T-helper 2 cell treated with Interferon-gamma antibody and Interleukin-4, amounts not matched to agents 5 μg/mL and 100 μg/mL, for 36 hours (primary cell): Measurements from ENCODE around the gene EID3.
A peak's percentile ranks its signal among the peaks of the same experiment; 100 is the strongest.
"Not testable (repeated sequence)": the region's sequence is repeated elsewhere in the genome, so short reads cannot be mapped to it uniquely, and the experiment has no call there.

Experiments used
- DNase-seq: peaks from one replicate; pipeline ENCODE4 v3.0.0; 2021; ENCODE audit warnings: low spot score
- H3K27ac Mint-ChIP-seq: one replicate; pipeline ENCODE4 v1.8.0; 2021; ENCODE audit warnings: mild to moderate bottlenecking, mixed read lengths
- H3K27me3 Mint-ChIP-seq: one replicate; pipeline ENCODE4 v1.8.0; 2021; ENCODE audit warnings: low read depth, mixed read lengths
- H3K36me3 Mint-ChIP-seq: one replicate; pipeline ENCODE4 v1.8.0; 2021; ENCODE audit warnings: low read depth, mixed read lengths
- H3K4me1 Mint-ChIP-seq: one replicate; pipeline ENCODE4 v1.8.0; 2021; ENCODE audit warnings: low read depth, mixed read lengths
- H3K4me3 Mint-ChIP-seq: one replicate; pipeline ENCODE4 v1.8.0; 2022; ENCODE audit warnings: mild to moderate bottlenecking, moderate library complexity, mixed read lengths
- H3K9me3 Mint-ChIP-seq: one replicate; pipeline ENCODE4 v1.8.0; 2021; ENCODE audit warnings: mixed read lengths

EID3 gene

GRCh38 chr12:104328790-104329189 lies 25.3 kb downstream of the EID3 start:
- Mint-ChIP-seq H3K27ac (no peak overlapping the region), H3K4me3 (no peak overlapping the region), H3K4me1 (no peaks in the 10 kb centered on the region), H3K9me3 (no peaks in the 10 kb centered on the region), H3K27me3 (no peaks in the 10 kb centered on the region), H3K36me3 (peaks cover 51% of the 10 kb centered on the region)
- no peak for DNase-seq

- DNase-seq = no peak
- Mint-ChIP-seq H3K4me3 (no peak overlapping the region), H3K9me3 (no peaks in the 10 kb centered on the region), H3K27me3 (no peaks in the 10 kb centered on the region), H3K36me3 (peaks cover 53% of the 10 kb centered on the region), H3K4me1 (peaks cover 3% of the 10 kb centered on the region), H3K27ac (no peak overlapping the region)
These were observed 26.4 kb downstream of the EID3 start for GRCh38 chr12:104329707-104330532.

- Mint-ChIP-seq H3K4me3 (no peak overlapping the region), H3K36me3 (peaks cover 48% of the 10 kb centered on the region), H3K4me1 (peaks cover 5% of the 10 kb centered on the region), H3K27ac (no peak overlapping the region), H3K9me3 (no peaks in the 10 kb centered on the region), H3K27me3 (no peaks in the 10 kb centered on the region)
- DNase-seq = no peak
These were observed 27.8 kb downstream of the EID3 start for GRCh38 chr12:104331376-104331775.

GRCh38 chr12:104332273-104332672 lies 28.7 kb downstream of the EID3 start:
- DNase-seq, H3K9me3 Mint-ChIP-seq, H3K4me3 Mint-ChIP-seq, H3K4me1 Mint-ChIP-seq, H3K27me3 Mint-ChIP-seq, H3K27ac Mint-ChIP-seq: not testable (repeated sequence)
- H3K36me3 Mint-ChIP-seq = peaks cover 46% of the 10 kb centered on the region

- Mint-ChIP-seq H3K27ac (no peak overlapping the region), H3K4me1 (peaks cover 5% of the 10 kb centered on the region)
These were observed 30.2 kb downstream of the EID3 start for GRCh38 chr12:104333692-104334255.

GRCh38 chr12:104334581-104334980 lies 31.0 kb downstream of the EID3 start:
- Mint-ChIP-seq H3K9me3 (no peaks in the 10 kb centered on the region), H3K4me3 (no peak overlapping the region), H3K4me1 (peaks cover 5% of the 10 kb centered on the region), H3K27me3 (no peaks in the 10 kb centered on the region), H3K27ac (no peak overlapping the region), H3K36me3 (peaks cover 42% of the 10 kb centered on the region)
- no peak for DNase-seq

More at GRCh38 chr12:104333692-104334255, 30.2 kb downstream of the EID3 start:
- no peaks in the 10 kb centered on the region for H3K9me3 Mint-ChIP-seq
- H3K4me3 Mint-ChIP-seq = no peak overlapping the region
- no peak for DNase-seq
- H3K36me3 Mint-ChIP-seq = peaks cover 43% of the 10 kb centered on the region
- H3K27me3 Mint-ChIP-seq = no peaks in the 10 kb centered on the region

- no peak overlapping the region for H3K27ac Mint-ChIP-seq
- H3K4me1 Mint-ChIP-seq = peaks cover 5% of the 10 kb centered on the region
- H3K9me3 Mint-ChIP-seq = no peaks in the 10 kb centered on the region
- no peak overlapping the region for H3K4me3 Mint-ChIP-seq
- no peak for DNase-seq
- H3K36me3 Mint-ChIP-seq = peaks cover 47% of the 10 kb centered on the region
- no peaks in the 10 kb centered on the region for H3K27me3 Mint-ChIP-seq
These were observed 32.6 kb downstream of the EID3 start for GRCh38 chr12:104336115-104336514.

- Mint-ChIP-seq H3K27me3 (no peaks in the 10 kb centered on the region), H3K27ac (no peak overlapping the region), H3K4me3 (no peak overlapping the region), H3K4me1 (peaks cover 5% of the 10 kb centered on the region), H3K36me3 (peaks cover 47% of the 10 kb centered on the region), H3K9me3 (no peaks in the 10 kb centered on the region)
- DNase-seq = no peak
These were observed 33.6 kb downstream of the EID3 start for GRCh38 chr12:104337030-104337558.

- DNase-seq = no peak
- Mint-ChIP-seq H3K4me1 (peaks cover 4% of the 10 kb centered on the region), H3K4me3 (no peak overlapping the region), H3K9me3 (no peaks in the 10 kb centered on the region), H3K27me3 (no peaks in the 10 kb centered on the region), H3K27ac (no peak overlapping the region), H3K36me3 (peaks cover 49% of the 10 kb centered on the region)
These were observed 36.1 kb downstream of the EID3 start for GRCh38 chr12:104339663-104340062.

- no peaks in the 10 kb centered on the region for H3K9me3 Mint-ChIP-seq
- no peak for DNase-seq
- H3K4me3 Mint-ChIP-seq = no peak overlapping the region
- H3K4me1 Mint-ChIP-seq = peaks cover 1% of the 10 kb centered on the region
- no peaks in the 10 kb centered on the region for H3K27me3 Mint-ChIP-seq
- peaks cover 46% of the 10 kb centered on the region for H3K36me3 Mint-ChIP-seq
- no peak overlapping the region for H3K27ac Mint-ChIP-seq
These were observed 36.6 kb downstream of the EID3 start for GRCh38 chr12:104340177-104340576.

- no peak overlapping the region for H3K4me3 Mint-ChIP-seq
- peaks cover 46% of the 10 kb centered on the region for H3K36me3 Mint-ChIP-seq
- no peak overlapping the region for H3K27ac Mint-ChIP-seq
These were observed 37.5 kb downstream of the EID3 start for GRCh38 chr12:104340925-104341611.

GRCh38 chr12:104342147-104342546 lies 38.6 kb downstream of the EID3 start:
- Mint-ChIP-seq H3K36me3 (peaks cover 45% of the 10 kb centered on the region), H3K27ac (no peak overlapping the region)

More at GRCh38 chr12:104340925-104341611, 37.5 kb downstream of the EID3 start:
- Mint-ChIP-seq H3K4me1 (peaks cover 1% of the 10 kb centered on the region), H3K27me3 (no peaks in the 10 kb centered on the region), H3K9me3 (no peaks in the 10 kb centered on the region)
- no peak for DNase-seq

GRCh38 chr12:104342635-104343249 lies 39.2 kb downstream of the EID3 start:
- Mint-ChIP-seq H3K36me3 (peaks cover 48% of the 10 kb centered on the region), H3K4me1 (peaks cover 2% of the 10 kb centered on the region), H3K9me3 (no peaks in the 10 kb centered on the region), H3K4me3 (no peak overlapping the region), H3K27me3 (no peaks in the 10 kb centered on the region), H3K27ac (peak overlapping the region; percentile 19)
- no peak for DNase-seq

More at GRCh38 chr12:104342147-104342546, 38.6 kb downstream of the EID3 start:
- no peak for DNase-seq
- no peaks in the 10 kb centered on the region for H3K27me3 Mint-ChIP-seq
- no peak overlapping the region for H3K4me3 Mint-ChIP-seq
- H3K9me3 Mint-ChIP-seq = no peaks in the 10 kb centered on the region
- peaks cover under 1% of the 10 kb centered on the region for H3K4me1 Mint-ChIP-seq
